ENCODE results near the gene NNT. TPM values are rescaled to one million over a fixed set of nuclear protein-coding genes. Genes with fewer than 3 reads are reported as not detected.
"Not testable (repeated sequence)": the region's sequence is repeated elsewhere in the genome, so short reads cannot be mapped to it uniquely, and the experiment has no call there.

The NNT gene
- total RNA-seq, 1 donor: 30.6 TPM

DNA sequence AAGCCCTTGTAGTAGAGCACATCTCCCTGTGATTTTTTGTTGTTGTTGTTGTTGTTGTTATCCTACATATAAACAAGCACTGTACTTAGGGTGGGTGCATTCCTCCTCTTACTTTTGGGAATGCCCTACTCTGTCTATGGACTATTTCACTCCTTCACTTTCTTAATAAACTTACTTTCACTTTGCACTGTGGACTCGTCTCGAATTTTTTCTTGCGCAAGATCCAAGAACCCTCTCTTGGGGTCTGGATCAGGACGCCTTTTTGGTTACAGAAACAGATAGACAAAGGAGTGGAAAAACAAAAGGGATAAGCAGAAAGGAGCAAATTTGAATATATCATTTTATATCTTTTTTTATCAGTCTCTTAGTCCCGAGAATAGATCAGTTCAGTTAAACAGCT is 31.7 kb upstream of the NNT start:
- H3K4me3 ChIP-seq (ENCODE audit: low read length): no peak overlapping the region
- no peaks in the 10 kb centered on the region for H3K4me1 ChIP-seq (ENCODE audit: insufficient read depth, low read length)
- H3K9me3 ChIP-seq (ENCODE audit: low read depth, low read length): no peaks in the 10 kb centered on the region
- no peaks in the 10 kb centered on the region for H3K27me3 ChIP-seq (ENCODE audit: insufficient read depth, low read length)

DNA sequence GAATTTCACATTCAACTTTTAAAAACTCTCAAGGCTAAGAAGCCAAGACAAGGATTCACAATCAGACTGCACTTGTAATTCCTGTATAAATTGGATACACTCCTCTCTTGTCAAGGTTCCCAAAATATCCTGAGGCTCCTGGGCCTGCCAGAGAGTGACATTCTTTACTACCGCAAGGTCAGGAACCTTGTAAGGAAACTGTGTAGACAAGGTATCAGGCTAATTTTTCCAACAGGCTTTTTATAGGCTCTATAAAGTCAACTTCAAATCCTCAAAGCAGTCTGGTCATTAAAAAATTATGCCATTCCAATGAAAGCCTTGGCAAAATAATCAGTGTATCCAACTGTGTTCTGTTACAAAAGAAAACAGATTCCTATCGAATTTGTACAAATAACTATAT is 30.6 kb upstream of the NNT start:
- Histone ChIP-seq H3K27me3 (ENCODE audit: insufficient read depth, low read length) (no peaks in the 10 kb centered on the region), H3K4me1 (ENCODE audit: insufficient read depth, low read length) (no peaks in the 10 kb centered on the region), H3K9me3 (ENCODE audit: low read depth, low read length) (no peaks in the 10 kb centered on the region), H3K4me3 (ENCODE audit: low read length) (no peak overlapping the region)

GRCh38 chr5:43573058-43573457 is 29.9 kb upstream of the NNT start:
- Histone ChIP-seq H3K27me3 (ENCODE audit: insufficient read depth, low read length) (no peaks in the 10 kb centered on the region), H3K4me3 (ENCODE audit: low read length) (no peak overlapping the region), H3K4me1 (ENCODE audit: insufficient read depth, low read length) (no peaks in the 10 kb centered on the region), H3K9me3 (ENCODE audit: low read depth, low read length) (no peaks in the 10 kb centered on the region)

GRCh38 chr5:43580402-43581210 is 22.4 kb upstream of the NNT start:
- H3K4me1 ChIP-seq (ENCODE audit: insufficient read depth, low read length); H3K4me3 ChIP-seq (ENCODE audit: low read length); H3K9me3 ChIP-seq (ENCODE audit: low read depth, low read length); H3K27me3 ChIP-seq (ENCODE audit: insufficient read depth, low read length): not testable (repeated sequence)

GRCh38 chr5:43581398-43581797 is 21.6 kb upstream of the NNT start:
- no peak overlapping the region for H3K4me3 ChIP-seq (ENCODE audit: low read length)
- H3K4me1 ChIP-seq (ENCODE audit: insufficient read depth, low read length): no peaks in the 10 kb centered on the region
- H3K9me3 ChIP-seq (ENCODE audit: low read depth, low read length): no peaks in the 10 kb centered on the region
- no peaks in the 10 kb centered on the region for H3K27me3 ChIP-seq (ENCODE audit: insufficient read depth, low read length)

GRCh38 chr5:43582082-43583005 is 20.6 kb upstream of the NNT start:
- Histone ChIP-seq H3K27me3 (ENCODE audit: insufficient read depth, low read length) (no peaks in the 10 kb centered on the region), H3K4me1 (ENCODE audit: insufficient read depth, low read length) (no peaks in the 10 kb centered on the region), H3K4me3 (ENCODE audit: low read length) (no peak overlapping the region), H3K9me3 (ENCODE audit: low read depth, low read length) (no peaks in the 10 kb centered on the region)

GRCh38 chr5:43583724-43584123 is 19.3 kb upstream of the NNT start:
- Histone ChIP-seq H3K4me3 (ENCODE audit: low read length) (no peak overlapping the region), H3K27me3 (ENCODE audit: insufficient read depth, low read length) (no peaks in the 10 kb centered on the region), H3K9me3 (ENCODE audit: low read depth, low read length) (no peaks in the 10 kb centered on the region), H3K4me1 (ENCODE audit: insufficient read depth, low read length) (no peaks in the 10 kb centered on the region)

DNA sequence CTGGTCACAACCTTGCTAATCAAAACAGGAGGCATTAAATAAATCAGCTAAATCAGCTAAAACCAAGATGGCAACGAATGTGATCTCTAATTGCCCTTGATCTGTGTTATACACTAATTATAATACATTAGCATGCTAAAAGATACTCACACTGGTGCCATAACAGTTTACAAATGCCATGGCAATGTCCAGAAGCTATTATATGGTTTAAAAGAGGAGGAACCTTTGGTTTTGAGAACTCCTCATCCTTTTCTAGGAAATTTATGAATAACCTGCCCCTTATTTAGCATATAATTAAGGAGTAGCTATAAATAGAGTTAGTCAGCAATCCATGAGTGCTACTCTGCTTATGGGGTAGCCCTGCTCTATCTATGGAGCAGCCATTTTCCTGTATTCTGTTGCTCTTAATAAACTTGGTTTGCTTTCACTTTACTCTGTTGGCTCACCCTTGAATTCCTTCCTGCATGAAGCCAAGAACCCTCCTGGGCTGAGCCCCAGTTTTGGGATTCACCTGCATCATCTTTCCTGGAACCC is 18.7 kb upstream of the NNT start:
- Histone ChIP-seq H3K9me3 (ENCODE audit: low read depth, low read length) (no peaks in the 10 kb centered on the region), H3K4me3 (ENCODE audit: low read length) (no peak overlapping the region), H3K27me3 (ENCODE audit: insufficient read depth, low read length) (no peaks in the 10 kb centered on the region), H3K4me1 (ENCODE audit: insufficient read depth, low read length) (no peaks in the 10 kb centered on the region)

DNA sequence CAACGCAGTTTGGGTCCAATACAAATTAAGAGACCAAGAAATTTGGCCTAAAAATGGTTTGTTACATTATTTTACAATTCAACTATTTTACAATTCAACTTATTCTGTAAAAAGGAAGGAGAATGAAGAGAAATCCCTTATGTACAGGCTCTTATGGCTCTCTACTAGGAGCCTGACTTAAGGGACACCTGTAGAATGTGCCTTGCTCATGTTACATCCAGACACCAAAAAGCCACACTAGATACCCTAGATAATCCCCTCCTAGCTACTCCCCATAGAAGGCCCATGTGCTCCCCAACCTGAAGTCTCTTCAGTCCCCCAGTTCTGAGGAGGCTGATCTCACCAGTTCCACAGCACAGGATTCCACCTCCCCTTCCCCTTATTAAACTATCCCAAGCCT is 14.1 kb upstream of the NNT start:
- Histone ChIP-seq H3K4me3 (ENCODE audit: low read length) (no peak overlapping the region), H3K4me1 (ENCODE audit: insufficient read depth, low read length) (peaks cover 11% of the 10 kb centered on the region), H3K27me3 (ENCODE audit: insufficient read depth, low read length) (no peaks in the 10 kb centered on the region), H3K9me3 (ENCODE audit: low read depth, low read length) (no peaks in the 10 kb centered on the region)

DNA sequence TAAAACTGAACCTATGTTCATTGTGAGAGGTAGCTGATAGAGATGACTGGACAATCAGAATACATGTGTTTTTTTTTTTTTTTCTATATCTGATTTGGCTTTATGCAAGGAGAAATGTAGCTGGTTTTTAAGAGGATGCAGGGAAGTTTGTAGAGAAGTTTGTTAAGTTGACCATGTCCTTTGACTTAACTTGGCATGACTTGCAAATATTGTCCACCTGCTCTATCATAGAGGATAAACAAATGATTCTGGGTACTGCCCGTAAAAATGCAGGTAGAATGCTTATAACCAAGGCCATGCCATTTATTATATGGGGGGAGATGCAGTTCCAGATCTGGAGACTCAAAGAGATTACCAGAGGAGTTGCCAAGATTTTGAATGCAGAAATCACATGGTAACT is 13.7 kb upstream of the NNT start:
- Histone ChIP-seq H3K4me1 (ENCODE audit: insufficient read depth, low read length) (peaks cover 11% of the 10 kb centered on the region), H3K4me3 (ENCODE audit: low read length) (no peak overlapping the region), H3K27me3 (ENCODE audit: insufficient read depth, low read length) (no peaks in the 10 kb centered on the region), H3K9me3 (ENCODE audit: low read depth, low read length) (no peaks in the 10 kb centered on the region)

GRCh38 chr5:43590700-43591099 is 12.3 kb upstream of the NNT start:
- no peaks in the 10 kb centered on the region for H3K9me3 ChIP-seq (ENCODE audit: low read depth, low read length)
- H3K4me3 ChIP-seq (ENCODE audit: low read length): no peak overlapping the region
- H3K27me3 ChIP-seq (ENCODE audit: insufficient read depth, low read length): no peaks in the 10 kb centered on the region
- peaks cover 11% of the 10 kb centered on the region for H3K4me1 ChIP-seq (ENCODE audit: insufficient read depth, low read length)

- Histone ChIP-seq H3K4me1 (ENCODE audit: insufficient read depth, low read length) (peaks cover 11% of the 10 kb centered on the region), H3K27me3 (ENCODE audit: insufficient read depth, low read length) (no peaks in the 10 kb centered on the region), H3K4me3 (ENCODE audit: low read length) (no peak overlapping the region)
These were observed 10.6 kb upstream of the NNT start for GRCh38 chr5:43592363-43592762.

DNA sequence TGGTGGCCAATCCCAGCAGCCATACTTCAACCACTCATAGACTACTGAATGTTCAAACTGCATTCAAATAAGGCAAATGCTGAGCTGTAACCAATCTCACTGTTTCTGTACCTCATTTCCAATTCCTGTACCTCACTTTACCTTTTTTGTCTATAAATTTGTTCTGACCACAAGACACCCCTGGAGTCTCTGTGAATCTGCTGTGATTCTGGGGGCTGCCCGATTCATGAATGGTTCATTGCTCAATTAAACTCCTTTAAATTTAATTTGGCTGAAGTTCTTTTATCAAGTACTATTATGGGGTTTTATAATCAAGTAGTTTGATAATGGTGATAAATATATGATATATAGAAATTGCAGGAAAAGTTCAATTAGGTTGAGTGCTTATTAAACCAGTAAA is 4.1 kb upstream of the NNT start:
- not testable (repeated sequence) for H3K27me3 ChIP-seq (ENCODE audit: insufficient read depth, low read length); H3K9me3 ChIP-seq (ENCODE audit: low read depth, low read length); H3K4me3 ChIP-seq (ENCODE audit: low read length); H3K4me1 ChIP-seq (ENCODE audit: insufficient read depth, low read length)

More at GRCh38 chr5:43592363-43592762, 10.6 kb upstream of the NNT start:
- no peaks in the 10 kb centered on the region for H3K9me3 ChIP-seq (ENCODE audit: low read depth, low read length)

GRCh38 chr5:43601454-43602260 is 1.3 kb upstream of the NNT start:
- H3K9me3 ChIP-seq (ENCODE audit: low read depth, low read length): no peaks in the 10 kb centered on the region
- no peak overlapping the region for H3K4me3 ChIP-seq (ENCODE audit: low read length)

More at GRCh38 chr5:43601454-43602260, 1.3 kb upstream of the NNT start:
- Histone ChIP-seq H3K27me3 (ENCODE audit: insufficient read depth, low read length) (no peaks in the 10 kb centered on the region), H3K4me1 (ENCODE audit: insufficient read depth, low read length) (peaks cover 20% of the 10 kb centered on the region)

All from mononuclear cell (primary cell).